DOHH2 (cell line): ENCODE measurements around the gene PHF13.

Source experiments
- H3F3A ChIP-seq: fragments of 200-600 bp; sonication (generic), shearing (Covaris generic); 2 replicates; pipeline ENCODE4 v1.6.0; 2016; ENCODE audit warnings: antibody characterized with exemption, mild to moderate bottlenecking; ENCODE audit not compliant: control insufficient read depth, insufficient read depth
- H3K27ac ChIP-seq: fragments of 200-600 bp; sonication (generic); 2 replicates; pipeline ENCODE4 v1.5.1; 2014; ENCODE audit warnings: low read depth, mild to moderate bottlenecking, low read length, moderate library complexity
- H3K27me3 ChIP-seq: fragments of 200-600 bp; sonication (generic); 2 replicates; pipeline ENCODE4 v1.6.1; 2014; ENCODE audit warnings: mild to moderate bottlenecking, low read length, mixed read lengths; ENCODE audit not compliant: control insufficient read depth
- H3K36me3 ChIP-seq: fragments of 200-600 bp; sonication (generic); 2 replicates; pipeline ENCODE4 v1.6.1; 2014; ENCODE audit warnings: mild to moderate bottlenecking, low read length, moderate library complexity, mixed read lengths; ENCODE audit not compliant: control insufficient read depth
- H3K4me1 ChIP-seq: fragments of 200-600 bp; sonication (generic); 2 replicates; pipeline ENCODE4 v1.6.1; 2014; ENCODE audit warnings: mild to moderate bottlenecking, low read length, mixed read lengths; ENCODE audit not compliant: control insufficient read depth
- H3K4me2 ChIP-seq: fragments of 200-600 bp; sonication (generic); 2 replicates; pipeline ENCODE4 v1.6.0; 2014; ENCODE audit warnings: mild to moderate bottlenecking, low read length, moderate library complexity
- H3K4me3 ChIP-seq: fragments of 200-600 bp; sonication (generic); 2 replicates; pipeline ENCODE4 v1.5.1; 2014; ENCODE audit warnings: mild to moderate bottlenecking, low read length, mixed read lengths
- H3K79me2 ChIP-seq: fragments of 200-600 bp; sonication (generic); 2 replicates; pipeline ENCODE4 v1.6.1; 2014; ENCODE audit warnings: mild to moderate bottlenecking, low read length, mixed read lengths; ENCODE audit not compliant: control insufficient read depth
- H3K9me2 ChIP-seq: fragments of 200-600 bp; sonication (generic); replicated peaks from 2 replicates; pipeline ENCODE4 v1.6.1; 2014; ENCODE audit warnings: mild to moderate bottlenecking, low read length, mixed read lengths; ENCODE audit not compliant: control insufficient read depth
- H3K9me3 ChIP-seq: fragments of 200-600 bp; sonication (generic); 2 replicates; pipeline ENCODE4 v1.6.1; 2014; ENCODE audit warnings: antibody characterized with exemption, low read length, mixed read lengths; ENCODE audit not compliant: control insufficient read depth, insufficient read depth
- H4K20me1 ChIP-seq: fragments of 200-600 bp; sonication (generic); 2 replicates; pipeline ENCODE4 v1.6.0; 2014; ENCODE audit warnings: low read depth, mild to moderate bottlenecking, antibody characterized with exemption, low read length, moderate library complexity; ENCODE audit not compliant: control insufficient read depth, insufficient read depth
- CTCF ChIP-seq: fragments of 200-600 bp; sonication (generic); IDR thresholded peaks from one replicate; pipeline ENCODE4 v1.5.1; 2014; ENCODE audit warnings: antibody characterized with exemption, mild to moderate bottlenecking, low read depth, low read length; ENCODE audit not compliant: poor library complexity, severe bottlenecking
- EZH2phosphoT487 ChIP-seq: fragments of 200-600 bp; sonication (generic); IDR thresholded peaks from 2 replicates; pipeline ENCODE4 v1.6.1; 2017; ENCODE audit warnings: borderline replicate concordance, mild to moderate bottlenecking, antibody characterized with exemption, low read length, moderate library complexity, mixed read lengths

Gene PHF13

GRCh38 chr1:6591222-6591621 lies 22.3 kb upstream of the PHF13 start:
- H4K20me1 ChIP-seq: no peaks in the 10 kb centered on the region
- H3K36me3 ChIP-seq: peaks cover 42% of the 10 kb centered on the region

GRCh38 chr1:6591644-6592043 lies 21.9 kb upstream of the PHF13 start:
- peaks cover 42% of the 10 kb centered on the region for H3K36me3 ChIP-seq

More at GRCh38 chr1:6591222-6591621, 22.3 kb upstream of the PHF13 start:
- no peak overlapping the region for H3K27ac ChIP-seq
- TF ChIP-seq EZH2phosphoT487: no peak
- TF ChIP-seq CTCF: no peak
- no peak overlapping the region for H3K4me3 ChIP-seq
- no peak overlapping the region for H3K4me2 ChIP-seq
- no peaks in the 10 kb centered on the region for H3K9me3 ChIP-seq
- H3K9me2 ChIP-seq: no peaks in the 10 kb centered on the region
- H3K4me1 ChIP-seq: peaks cover 11% of the 10 kb centered on the region
- peaks cover 3% of the 10 kb centered on the region; the same call in 1 of the 2 replicates for H3F3A ChIP-seq
- no peaks in the 10 kb centered on the region for H3K79me2 ChIP-seq
- no peaks in the 10 kb centered on the region for H3K27me3 ChIP-seq

GRCh38 chr1:6592441-6592840 lies 21.1 kb upstream of the PHF13 start:
- H3K9me3 ChIP-seq: no peaks in the 10 kb centered on the region
- peaks cover 3% of the 10 kb centered on the region; the same call in 1 of the 2 replicates for H3F3A ChIP-seq
- no peak overlapping the region for H3K4me3 ChIP-seq
- no peak overlapping the region for H3K4me2 ChIP-seq
- TF ChIP-seq EZH2phosphoT487: no peak
- TF ChIP-seq CTCF: no peak
- H3K79me2 ChIP-seq: no peaks in the 10 kb centered on the region
- H3K9me2 ChIP-seq: no peaks in the 10 kb centered on the region
- H3K27me3 ChIP-seq: no peaks in the 10 kb centered on the region
- no peak overlapping the region for H3K27ac ChIP-seq
- H4K20me1 ChIP-seq: no peaks in the 10 kb centered on the region
- H3K36me3 ChIP-seq: peaks cover 40% of the 10 kb centered on the region
- H3K4me1 ChIP-seq: peaks cover 2% of the 10 kb centered on the region

More at GRCh38 chr1:6591644-6592043, 21.9 kb upstream of the PHF13 start:
- H3K4me3 ChIP-seq: no peak overlapping the region
- H3K9me3 ChIP-seq: no peaks in the 10 kb centered on the region
- H4K20me1 ChIP-seq: no peaks in the 10 kb centered on the region
- no peaks in the 10 kb centered on the region for H3K27me3 ChIP-seq
- no peak for TF ChIP-seq EZH2phosphoT487
- TF ChIP-seq CTCF: no peak
- no peaks in the 10 kb centered on the region for H3K79me2 ChIP-seq
- H3K4me2 ChIP-seq: no peak overlapping the region
- peaks cover 3% of the 10 kb centered on the region; the same call in 1 of the 2 replicates for H3F3A ChIP-seq
- no peaks in the 10 kb centered on the region for H3K9me2 ChIP-seq
- peaks cover 10% of the 10 kb centered on the region for H3K4me1 ChIP-seq
- H3K27ac ChIP-seq: no peak overlapping the region
